ENCODE data around the gene CCL27.
A peak's percentile ranks its signal among the peaks of the same experiment; 100 is the strongest.

The CCL27 gene

DNA sequence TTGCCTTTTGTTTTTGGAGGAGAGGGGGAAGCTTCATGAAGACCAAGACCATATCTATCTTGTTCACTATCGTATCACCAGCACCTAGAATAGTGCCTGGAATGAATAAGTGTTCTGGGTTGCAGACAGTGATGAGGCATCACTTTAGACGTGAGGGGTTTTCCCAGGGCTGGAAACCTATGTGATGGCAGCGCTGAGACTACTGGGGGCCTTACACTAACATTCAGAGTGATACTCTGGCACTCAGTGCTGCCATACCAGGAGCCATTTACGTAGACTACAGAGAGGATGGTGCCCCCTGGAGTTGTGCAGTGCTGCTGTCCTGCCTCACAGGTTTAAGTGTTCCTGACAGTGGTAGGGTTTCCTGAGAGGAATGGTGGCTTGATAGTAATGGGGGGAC, 21.7 kb upstream of the CCL27 start:
- DNase-seq: peak; percentile 21

DNA sequence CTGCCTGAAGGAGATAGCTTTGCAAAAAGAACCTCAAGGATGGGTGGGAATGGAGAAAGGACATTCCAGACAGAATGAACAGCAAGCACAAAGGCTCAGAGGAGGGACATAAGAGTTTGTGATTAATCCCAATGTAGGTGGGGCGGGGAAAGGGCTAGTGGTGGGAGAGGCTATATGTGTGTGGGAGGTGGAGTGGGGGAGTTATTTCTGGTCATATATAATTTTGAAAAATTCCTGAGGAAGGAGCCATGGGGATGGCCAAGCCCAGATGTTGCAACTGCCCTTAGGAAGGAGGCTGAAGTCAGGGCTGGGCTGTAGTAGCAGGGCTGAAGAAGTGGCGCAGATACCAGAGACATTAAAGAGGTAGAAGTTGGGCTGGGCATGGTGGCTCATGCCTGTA, 13.4 kb upstream of the CCL27 start:
- DNase-seq: no peak

DNA sequence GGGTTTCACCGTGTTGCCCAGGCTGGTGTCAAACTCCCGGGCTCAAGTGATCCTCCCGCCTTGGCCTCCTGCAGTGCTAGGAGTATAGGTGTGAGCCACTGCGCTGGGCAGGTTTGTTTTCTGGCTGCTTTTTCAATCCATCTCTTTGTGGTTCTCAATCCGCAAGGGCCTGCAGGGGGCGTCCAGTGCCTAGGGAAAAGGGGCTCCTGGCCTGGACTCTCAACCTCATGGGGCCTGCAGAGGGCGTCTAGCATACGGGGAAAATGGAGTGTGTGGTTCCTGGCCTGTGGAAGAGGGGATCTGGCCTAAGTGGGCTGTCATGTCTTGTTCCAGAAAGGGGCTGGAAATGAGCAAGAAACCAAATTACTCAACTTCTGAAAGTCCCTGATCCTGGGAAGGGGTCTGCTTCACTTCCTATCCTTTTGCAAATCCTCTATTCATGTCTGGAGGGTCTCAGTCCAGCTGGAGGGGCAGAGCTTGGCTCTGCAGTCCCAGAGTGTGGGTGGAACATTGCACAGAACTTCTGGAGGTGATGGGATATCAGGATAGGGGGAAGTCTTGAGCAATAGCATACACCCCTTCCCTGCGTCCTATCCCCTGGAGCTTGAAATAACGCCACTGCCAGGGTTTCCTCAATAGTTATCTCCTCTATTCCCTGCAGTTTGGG, 12.7 kb upstream of the CCL27 start:
- DNase-seq: peak; percentile 56

DNA sequence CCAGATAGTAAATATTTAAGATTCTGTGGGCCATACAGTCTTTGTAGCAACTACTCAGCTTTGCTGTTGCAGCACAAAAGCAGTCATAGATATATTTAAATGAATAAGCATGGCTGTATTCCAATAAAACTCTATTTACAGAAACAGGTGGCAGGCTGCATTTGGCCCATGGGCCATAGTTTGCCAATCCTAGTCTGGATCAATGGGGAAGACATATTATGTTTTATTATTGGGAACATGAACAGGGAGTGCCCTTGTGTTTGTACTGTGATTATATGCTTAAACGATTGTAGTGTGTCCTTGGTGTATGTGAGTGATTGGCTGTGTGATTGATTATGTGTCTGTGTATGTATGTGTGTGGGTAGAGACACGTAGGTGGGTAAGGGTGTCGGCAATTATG, 12.0 kb upstream of the CCL27 start:
- DNase-seq: no peak

DNA sequence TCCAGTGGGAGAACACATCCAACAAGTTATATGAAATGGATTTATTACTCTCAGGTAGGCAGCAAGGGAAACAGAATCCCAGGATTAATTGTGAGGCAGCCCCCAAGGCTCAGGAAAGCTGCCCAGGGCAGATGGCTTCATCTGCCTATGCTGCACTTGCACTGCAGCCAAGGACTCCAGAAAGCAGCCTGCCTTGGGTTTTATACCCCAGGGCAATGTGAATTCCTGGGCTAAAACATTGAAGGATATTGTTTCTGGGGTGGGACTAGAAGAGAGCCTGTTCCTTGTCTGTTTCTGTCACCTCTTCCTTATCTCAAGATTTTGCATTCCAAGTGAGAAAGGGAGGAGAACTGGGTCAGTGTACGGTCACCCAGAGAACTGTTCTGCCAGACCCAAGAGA, 8.8 kb upstream of the CCL27 start:
- no peak for DNase-seq

DNA sequence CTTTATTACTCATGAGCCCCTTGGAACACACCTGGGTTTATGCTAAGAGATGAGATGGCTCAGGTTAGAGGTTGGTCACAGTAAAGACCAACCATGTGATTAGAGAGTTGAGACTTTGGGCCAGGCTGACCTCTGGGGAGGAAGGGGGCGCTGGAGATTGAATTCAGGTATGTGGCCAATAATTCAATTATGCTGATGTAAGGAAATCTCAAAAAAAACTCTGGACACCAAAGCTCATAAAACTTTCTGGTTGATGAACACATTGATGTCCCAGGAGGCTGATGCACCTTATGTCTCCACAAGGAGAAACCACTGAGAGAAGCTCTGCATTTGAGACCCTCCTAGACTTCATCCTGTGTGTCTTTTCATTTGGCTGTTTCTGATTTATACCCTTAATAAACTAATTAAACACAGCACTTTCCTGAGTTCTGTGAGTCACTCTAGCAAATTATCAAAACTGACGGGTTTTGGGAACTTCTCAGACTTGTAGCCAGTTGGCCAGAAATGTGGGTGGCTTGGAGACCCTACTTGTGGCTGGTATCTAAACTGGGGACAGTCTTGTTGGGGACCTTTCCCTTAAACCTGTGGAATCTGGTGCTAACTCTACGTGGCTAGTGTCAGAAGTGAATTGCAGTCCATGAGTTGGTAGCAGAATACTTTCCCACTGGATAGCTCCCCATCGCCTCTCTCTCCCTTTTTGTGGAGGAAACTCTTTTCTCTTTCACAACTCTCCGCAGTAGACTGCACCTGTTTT, 7.5 kb upstream of the CCL27 start:
- no peak for DNase-seq

DNA sequence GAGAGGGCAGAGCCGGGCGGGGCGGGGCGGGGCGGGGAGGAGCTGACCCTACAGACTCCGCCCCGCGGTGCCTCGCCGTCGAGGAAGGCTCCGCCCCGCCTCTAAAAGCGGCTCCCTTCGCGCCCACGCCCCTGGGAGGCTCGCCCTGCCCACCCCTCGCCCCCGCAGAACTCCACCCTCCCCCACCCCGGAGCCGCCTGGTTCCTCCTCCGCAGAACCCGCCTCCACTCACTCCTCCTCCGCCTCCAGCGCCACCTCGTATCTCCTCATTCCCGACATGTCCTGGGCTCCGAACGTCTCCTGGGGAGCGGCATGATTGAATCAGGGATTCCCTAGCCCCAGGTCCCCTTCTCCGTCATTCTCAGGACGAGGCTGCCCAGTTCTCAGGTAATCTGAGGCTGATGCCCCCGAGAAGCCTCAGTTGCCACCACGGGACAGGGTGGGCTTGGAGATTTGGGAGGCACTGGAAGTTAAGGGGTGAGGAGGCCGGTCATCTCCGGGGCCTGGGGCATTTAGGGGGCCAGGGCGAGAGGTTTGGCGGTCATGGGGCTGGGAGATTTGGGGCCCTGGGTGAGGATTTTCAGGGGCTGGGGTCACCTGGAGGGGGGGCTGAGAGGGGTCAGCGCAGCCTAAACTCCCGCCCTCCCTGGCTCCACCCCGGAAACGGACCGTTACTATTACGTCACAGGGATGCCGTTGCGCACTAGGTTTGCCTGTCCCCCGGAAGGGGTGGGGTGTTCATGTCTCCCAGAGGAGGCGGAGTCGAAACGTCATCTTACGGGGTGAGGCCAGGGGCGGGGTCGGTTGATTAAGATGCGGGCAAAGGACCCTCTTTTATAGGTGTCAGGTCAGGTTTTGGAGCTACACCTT, 3.2 kb upstream of the CCL27 start:
- peak; percentile 76 for DNase-seq

DNA sequence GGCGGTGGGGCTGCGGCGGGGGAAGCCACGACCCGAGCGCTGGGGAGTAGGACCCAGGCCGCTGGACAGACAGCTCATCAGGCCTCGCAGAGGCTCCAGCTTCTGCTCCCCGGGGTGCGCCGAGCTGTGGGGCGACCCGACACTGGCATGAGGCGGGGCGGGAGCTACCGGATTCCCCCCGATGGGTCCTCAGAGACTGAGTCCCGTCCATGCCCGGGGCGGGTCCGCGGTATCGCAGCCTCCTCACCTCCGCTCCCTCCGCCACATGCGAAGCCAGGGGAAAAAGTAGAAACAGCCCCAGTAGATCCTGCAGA, 2.6 kb upstream of the CCL27 start:
- DNase-seq: no peak

DNA sequence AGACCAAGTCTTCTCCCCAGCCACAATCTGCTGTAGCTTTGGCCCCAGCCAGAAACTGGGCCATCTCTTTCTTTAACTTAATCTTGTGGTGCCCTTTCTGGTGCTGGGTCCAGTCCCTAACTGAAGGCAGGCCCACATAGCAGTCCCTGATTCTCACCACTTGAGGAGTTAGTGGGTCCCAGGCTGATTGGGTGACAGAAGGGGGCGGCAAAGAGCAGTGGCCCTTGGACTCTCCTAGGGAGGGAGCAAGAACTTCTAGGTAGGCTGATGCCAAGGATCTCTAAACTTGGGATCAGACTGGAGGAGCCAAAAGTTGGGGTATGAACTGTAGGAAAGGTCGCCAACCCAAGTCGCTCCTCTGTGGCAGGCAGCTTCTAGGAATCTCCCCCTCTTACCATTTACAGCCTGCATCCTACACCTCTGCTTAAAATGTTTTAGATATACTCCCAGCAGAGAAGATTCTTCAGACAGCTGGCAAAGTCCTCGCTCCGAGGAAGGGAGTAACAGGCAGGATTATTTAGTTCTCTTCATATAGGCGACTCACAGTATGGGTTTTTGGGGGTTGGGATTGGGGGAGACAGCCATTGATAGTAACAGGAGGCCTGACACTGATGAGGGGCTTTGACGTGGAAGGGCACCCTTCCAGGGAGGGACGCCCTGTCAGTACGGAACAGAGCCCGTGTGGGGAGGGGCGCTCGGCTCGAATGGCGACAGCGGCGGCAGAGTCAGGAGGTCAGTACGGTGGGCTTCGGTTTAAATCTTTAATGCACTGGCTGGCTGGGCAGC, 2.0 kb upstream of the CCL27 start:
- peak; percentile 71 for DNase-seq

DNA sequence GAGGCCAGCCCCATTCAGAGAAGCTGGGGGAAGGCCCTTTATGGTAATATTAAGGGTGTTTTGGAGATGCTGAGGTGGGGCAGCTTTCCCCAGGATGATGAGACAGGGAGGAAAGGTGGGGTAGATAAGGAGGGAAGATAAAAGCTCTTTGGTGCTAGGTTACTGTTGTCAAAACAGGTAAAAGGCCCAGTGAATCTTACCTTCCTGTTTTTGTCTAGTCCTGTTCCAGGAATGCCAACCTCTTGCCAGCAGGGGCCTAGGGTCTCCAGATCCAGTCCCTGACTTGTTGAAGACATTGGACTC, 797 bp upstream of the CCL27 start:
- no peak for DNase-seq

DNA sequence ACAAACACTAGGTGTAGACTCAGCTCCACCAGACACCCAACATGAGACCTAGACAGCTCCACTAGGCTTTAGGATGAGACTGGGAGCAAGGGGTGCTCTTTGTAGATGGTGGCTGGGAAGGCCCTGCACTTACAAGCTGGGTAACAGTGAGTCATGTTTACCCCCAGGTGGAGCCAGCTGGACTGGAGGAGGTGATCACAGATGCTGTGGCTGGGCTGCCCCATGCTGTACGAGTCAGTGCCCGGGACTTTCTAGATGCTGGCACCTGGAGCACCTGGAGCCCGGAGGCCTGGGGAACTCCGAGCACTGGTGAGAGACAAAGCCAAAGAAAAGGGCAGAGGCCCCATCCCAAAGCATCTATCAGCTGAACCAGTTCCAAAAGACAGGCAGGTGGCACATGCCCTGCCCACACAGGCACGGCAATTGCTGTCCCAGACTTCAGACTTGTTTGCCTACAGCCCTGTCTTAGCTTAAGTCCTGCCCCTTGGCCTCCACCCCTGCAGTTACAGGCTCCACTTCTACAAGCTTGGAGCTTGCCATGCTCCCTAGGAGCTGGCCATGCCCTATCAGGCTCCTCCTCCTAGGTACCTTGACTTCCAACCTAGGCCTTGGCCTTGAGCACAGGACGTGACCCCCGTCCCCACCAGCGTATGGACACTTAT, 2.7 kb downstream of the CCL27 start:
- no peak for DNase-seq

DNA sequence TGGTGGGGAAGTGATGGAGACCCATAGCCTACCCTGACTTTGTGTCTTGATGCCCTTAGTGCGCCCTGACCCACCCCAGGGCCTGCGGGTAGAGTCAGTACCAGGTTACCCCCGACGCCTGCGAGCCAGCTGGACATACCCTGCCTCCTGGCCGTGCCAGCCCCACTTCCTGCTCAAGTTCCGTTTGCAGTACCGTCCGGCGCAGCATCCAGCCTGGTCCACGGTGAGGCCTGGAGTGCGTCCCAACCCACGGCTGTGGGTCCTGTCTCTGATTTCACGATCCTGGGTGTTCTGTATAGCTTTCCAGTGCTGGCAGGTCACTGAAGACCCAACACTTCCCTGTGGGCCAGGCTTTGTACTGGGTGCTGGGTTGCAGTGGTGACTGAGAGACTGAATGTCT, 4.0 kb downstream of the CCL27 start:
- DNase-seq: no peak

DNA sequence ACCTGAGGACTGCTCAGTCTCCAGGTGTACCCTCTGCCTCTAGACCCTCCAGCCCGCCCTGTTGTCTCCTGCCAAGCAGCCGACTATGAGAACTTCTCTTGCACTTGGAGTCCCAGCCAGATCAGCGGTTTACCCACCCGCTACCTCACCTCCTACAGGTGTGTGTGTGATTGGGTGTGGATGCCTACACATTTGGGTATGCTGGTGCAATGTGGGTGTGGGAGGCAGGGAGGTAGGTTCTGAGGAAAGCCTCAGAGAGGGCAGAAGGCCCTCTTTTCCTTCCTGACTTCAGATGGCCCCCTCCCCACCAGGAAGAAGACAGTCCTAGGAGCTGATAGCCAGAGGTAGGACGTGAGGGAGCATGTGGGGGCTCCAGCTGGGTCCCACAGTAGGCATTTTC, 5.5 kb downstream of the CCL27 start:
- DNase-seq: no peak

DNA sequence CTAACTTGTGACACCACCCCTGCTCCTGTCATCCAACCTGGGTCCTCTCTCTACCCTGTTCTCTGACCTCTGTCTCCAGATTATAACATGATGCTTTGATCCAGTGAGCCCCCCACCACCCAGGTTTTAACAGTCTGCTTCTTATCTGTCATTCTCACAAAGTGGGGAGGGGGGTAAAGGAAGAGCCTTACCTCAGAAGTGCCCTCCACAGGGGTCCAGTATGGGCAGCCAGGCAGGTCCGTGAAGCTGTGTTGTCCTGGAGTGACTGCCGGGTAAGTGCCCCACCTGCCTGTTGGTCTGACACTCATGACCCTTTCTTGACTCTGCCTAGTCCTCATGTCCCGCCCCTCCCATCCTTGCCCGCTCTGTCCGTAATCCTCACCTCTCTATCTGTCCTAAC, 7.1 kb downstream of the CCL27 start:
- DNase-seq: no peak

DNA sequence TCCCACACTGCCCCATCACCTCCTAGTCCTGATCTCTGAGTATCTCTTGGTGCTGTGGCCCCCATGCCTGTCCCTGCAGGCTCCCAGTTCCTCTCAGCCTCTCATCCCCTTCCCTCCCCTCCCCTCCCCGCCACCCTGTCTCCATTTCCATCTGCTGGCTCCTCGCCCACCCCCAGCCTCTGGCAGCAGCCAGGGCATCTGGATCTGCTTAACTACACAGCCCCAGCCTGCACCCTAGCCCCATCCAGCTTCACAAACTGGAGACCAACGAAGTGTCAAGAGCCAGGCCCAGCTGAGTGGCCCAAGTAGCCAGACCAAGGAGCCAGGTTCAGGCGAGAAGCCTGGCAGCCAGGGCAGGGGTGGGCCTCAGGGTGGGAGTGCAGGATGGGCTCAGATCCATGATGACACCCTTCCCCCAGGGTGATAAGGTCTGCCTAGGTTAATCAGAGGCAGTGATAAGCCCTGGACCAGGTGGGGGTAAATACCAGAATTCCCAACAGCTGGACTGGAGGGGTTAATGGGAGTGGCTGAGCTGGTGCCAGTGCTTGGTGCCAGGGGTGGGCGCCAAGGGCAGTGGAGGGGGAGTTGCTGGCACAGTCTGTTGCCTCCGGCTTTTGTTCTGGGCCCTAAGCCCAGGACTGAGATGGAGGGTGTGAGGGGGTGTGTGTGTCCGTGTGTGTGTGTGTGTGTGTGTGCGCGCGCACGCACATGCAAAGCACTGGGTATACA, 8.0 kb downstream of the CCL27 start:
- DNase-seq: no peak

DNA sequence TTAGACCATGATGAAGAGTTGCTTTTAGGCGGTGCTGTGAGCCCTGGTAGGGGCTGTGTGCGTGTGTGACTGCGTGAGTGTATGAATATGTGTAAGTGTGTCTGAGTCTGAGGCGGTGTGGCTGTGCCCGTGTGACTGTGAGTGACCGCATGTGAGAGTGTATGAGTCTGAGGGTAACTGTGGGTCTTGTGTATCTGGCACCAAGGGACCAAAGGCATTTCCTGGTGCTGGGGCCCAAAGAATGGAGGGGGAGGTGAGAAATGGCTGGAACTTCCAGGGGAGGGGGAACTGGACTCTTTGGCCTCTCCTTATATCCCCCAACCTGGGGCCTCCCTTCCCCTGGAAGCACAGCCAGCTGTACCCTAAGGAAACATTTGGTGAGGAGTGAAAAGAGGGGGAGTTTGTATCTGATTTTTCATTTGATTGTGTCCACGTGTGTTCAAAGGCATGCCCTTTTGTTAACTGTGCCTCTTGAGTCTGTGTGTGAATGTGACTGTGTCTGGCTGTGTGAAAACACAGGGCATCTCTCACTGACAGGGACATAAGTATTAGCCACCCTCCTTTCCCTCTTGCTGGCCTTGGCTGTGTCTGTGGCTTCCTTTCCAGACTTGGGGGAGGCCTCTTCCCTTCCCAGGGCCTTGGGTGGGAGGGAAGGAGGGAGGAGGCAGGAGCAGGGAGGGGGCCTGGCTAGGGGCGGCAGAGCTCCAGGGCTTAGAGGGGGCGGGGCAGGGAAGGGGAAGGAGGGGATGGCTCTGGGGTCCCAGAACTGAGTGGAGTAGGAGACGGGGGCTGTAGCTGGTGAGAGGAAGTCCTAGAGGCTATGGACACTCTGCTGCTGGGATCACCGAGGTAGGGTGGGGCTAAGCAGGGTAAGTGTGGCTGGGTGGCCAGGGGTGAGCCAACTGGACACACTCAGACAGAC, 9.0 kb downstream of the CCL27 start:
- DNase-seq: no peak

DNA sequence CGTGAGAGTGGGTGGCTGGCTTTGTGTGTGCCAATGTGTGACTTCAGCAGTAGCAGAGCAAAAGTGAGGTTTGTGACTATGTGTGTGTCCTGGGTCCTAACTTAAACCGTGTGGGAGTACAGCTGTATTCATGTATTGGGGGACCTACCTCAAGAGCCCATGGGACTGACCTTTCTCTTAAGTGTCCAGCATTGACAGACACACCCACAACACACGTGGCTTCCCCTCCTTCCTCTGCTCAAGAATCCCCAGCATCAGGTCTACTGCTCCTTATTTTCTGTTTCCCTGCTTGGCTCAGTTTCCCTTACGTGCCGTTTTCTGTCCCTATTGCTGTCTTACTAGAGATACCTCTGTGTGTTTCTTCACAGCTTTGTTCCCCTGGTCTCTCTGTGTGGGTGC, 9.9 kb downstream of the CCL27 start:
- no peak for DNase-seq

DNA sequence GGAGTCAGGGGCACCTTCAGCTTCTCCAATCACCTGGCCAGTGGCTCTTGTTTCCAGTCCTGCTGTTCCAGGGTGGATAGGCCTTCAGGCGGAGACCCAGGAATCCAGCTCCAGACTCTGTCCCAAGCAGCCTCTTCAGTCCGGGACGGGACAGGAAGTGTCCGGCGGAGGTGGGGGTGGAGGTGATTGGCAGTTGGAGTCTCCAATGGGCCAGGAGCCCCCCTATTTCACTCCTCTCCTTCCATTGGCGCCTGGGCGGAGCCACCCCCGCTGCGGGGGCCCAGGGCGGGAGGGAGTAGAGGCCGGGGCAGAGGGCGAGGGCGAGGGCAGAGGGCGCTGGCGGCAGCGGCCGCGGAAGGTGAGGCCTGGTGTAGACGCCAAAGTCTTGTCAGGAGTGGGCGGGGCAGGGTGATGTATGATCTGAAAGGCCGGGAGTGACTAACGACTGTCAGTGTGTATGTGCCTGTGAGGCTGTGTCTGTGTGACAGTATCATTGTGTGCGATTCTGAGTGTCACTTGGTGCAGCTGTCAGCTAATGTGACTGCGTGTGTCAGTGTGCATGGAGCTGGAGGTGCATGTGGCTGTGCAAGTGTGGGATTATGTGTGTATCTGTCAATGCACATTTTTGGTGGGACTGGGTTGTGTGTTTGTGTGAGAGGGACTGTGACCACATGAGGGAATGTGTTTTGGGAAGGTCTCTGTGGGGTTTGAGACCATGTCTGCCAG, 10.4 kb downstream of the CCL27 start, which contains the start of gene IL11RA:
Gene IL11RA, plus strand, starts transcription at position 310 of the 726 bp plus-strand sequence. CDS start 3,033 bp downstream, outside the sequence.
- peak; percentile 51 for DNase-seq

DNA sequence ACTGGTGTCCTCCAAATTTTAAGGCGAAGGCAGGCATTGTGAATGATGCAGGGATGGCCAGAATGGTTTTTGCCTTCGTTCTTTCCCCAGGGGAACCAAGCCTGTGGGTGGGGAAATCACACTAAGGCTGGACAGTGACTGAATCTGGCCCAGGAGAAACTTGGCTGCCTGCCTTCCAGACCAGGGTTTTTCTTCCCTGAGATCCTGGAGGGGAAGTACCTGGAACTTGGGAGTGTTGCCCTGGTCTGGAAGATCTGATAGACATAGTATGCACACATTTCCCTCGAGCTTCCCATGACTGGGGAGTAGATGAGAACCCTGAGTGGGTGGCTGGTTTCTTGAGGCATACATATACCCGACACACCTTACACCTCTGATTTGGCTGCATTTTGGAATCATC, 11.1 kb downstream of the CCL27 start:
- DNase-seq: no peak

DNA sequence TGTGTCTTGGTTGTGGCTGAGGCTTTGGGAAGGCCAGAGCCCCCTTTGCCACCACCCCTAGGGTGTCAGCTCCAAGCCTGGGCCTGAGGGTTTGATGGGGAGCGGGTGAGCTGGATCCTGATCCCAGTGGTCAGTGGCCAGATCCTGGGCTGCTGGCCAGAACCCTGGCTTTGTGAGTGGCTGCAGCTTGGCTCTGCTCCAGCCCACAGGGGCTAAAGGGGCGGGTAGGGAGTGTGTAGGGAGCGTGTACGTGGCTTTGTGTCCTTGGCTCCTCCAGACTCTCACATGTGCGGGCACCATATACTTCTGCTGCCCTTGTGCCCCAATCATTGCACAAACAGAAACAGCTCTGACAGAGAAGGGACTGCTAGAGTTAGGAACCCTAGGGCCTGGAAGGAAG, 11.6 kb downstream of the CCL27 start:
- no peak for DNase-seq
